GM19043 (cell line): ENCODE measurements around the gene RAB28.

Experiments
- ATAC-seq: cut with Tn5 transposase; IDR thresholded peaks from one replicate; pipeline ENCODE4 v1.9.1; 2021; ENCODE audit warnings: low read depth; ENCODE audit not compliant: unreplicated experiment

The RAB28 gene

GRCh38 chr4:13384055-13384454, 100.1 kb downstream of the RAB28 start:
- no peak for ATAC-seq

- peak; percentile 77 for ATAC-seq
Measured at GRCh38 chr4:13378973-13379759, 105.0 kb downstream of the RAB28 start.

GRCh38 chr4:13371048-13371447, 113.1 kb downstream of the RAB28 start:
- ATAC-seq, result no peak

GRCh38 chr4:13368217-13368616, 115.9 kb downstream of the RAB28 start:
- no peak for ATAC-seq

- no peak for ATAC-seq
Measured at GRCh38 chr4:13367691-13368090, 116.4 kb downstream of the RAB28 start.

- ATAC-seq, result no peak
Measured at GRCh38 chr4:13367244-13367643, 116.9 kb downstream of the RAB28 start.

- no peak for ATAC-seq
Measured at GRCh38 chr4:13365195-13365594, 118.9 kb downstream of the RAB28 start.

GRCh38 chr4:13364653-13365052, 119.5 kb downstream of the RAB28 start:
- ATAC-seq, result no peak

- no peak for ATAC-seq
Measured at GRCh38 chr4:13364172-13364571, 120.0 kb downstream of the RAB28 start.

- no peak for ATAC-seq
Measured at GRCh38 chr4:13359809-13360208, 124.3 kb downstream of the RAB28 start.

GRCh38 chr4:13355111-13355880, 128.8 kb downstream of the RAB28 start:
- no peak for ATAC-seq

- no peak for ATAC-seq
Measured at GRCh38 chr4:13349096-13349495, 135.0 kb downstream of the RAB28 start.

- no peak for ATAC-seq
Measured at GRCh38 chr4:13348216-13348615, 135.9 kb downstream of the RAB28 start.

- no peak for ATAC-seq
Measured at GRCh38 chr4:13347517-13348125, 136.5 kb downstream of the RAB28 start.

GRCh38 chr4:13344216-13344615, 139.9 kb downstream of the RAB28 start:
- ATAC-seq, result no peak

GRCh38 chr4:13340672-13341071, 143.5 kb downstream of the RAB28 start:
- no peak for ATAC-seq

GRCh38 chr4:13331827-13332226, 152.3 kb downstream of the RAB28 start:
- ATAC-seq, result no peak

GRCh38 chr4:13329963-13330362, 154.2 kb downstream of the RAB28 start:
- ATAC-seq, result no peak

GRCh38 chr4:13329340-13329850, 154.7 kb downstream of the RAB28 start:
- no peak for ATAC-seq

GRCh38 chr4:13328591-13328990, 155.5 kb downstream of the RAB28 start:
- ATAC-seq, result no peak

- ATAC-seq, result no peak
Measured at GRCh38 chr4:13327991-13328390, 156.1 kb downstream of the RAB28 start.
